ENCODE results near the gene TMEM138. TPM values are rescaled to one million over a fixed set of nuclear protein-coding genes. Genes with fewer than 3 reads are reported as not detected.

The TMEM138 gene
- total RNA-seq, 1 experiment from 2014 or later, result 38.8 TPM

DNA sequence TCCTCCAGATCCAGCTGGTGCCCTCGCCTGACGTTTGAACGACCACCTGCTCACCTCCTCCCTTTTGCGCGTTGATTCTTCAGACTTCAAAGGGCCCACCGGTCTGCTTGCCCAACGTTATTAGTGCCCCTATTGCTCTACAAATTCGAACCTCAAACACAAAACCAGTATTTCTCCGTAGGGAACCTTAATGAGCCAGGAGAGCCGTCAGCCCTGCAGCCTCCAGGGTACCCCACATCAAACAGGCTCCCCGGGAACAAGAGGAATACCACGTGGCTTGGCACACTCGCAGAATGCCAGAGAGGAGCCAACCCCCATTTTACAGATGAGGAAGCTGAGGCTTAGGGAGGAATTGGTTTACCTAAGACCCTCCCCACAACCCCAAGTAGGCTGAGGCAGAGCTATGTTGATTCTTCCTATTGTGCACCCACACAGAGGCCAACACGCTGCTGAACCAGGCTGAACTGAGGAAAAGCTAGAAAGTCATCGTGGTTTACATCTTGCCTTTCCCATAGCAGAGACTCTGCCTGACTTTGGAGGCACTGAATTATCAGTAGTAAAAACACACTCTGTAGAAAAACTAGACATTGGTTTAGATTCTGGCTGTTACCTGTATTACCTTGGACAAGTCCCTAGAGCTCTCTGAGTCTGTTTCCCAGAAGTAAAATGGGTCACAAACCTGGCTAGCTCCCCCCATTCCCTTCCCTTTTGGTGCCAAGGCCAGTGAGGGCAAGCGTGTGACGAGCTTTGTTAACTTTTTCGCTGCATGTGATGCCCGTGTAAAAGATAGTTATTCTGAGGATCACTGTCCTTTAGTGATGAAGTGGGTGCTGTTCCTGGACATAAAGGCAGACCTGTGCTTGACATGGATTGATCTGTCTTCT lies 28.4 kb upstream of the TMEM138 start:
- Mint-ChIP-seq H3K27me3 (ENCODE audit: low read depth) (no peaks in the 10 kb centered on the region), H3K4me1 (peaks cover 48% of the 10 kb centered on the region), H3K27ac (peak overlapping the region; percentile 98), H3K9me3 (no peaks in the 10 kb centered on the region), H3K4me3 (peak overlapping the region; percentile 98), H3K36me3 (peaks cover 20% of the 10 kb centered on the region)
- no peak for TF ChIP-seq GRHL2 (CRISPR knock-in tag; IDR thresholded peaks at IDR 0.05; ENCODE audit: insufficient replicate concordance, severe bottlenecking)
- TF ChIP-seq, protein P1, sequence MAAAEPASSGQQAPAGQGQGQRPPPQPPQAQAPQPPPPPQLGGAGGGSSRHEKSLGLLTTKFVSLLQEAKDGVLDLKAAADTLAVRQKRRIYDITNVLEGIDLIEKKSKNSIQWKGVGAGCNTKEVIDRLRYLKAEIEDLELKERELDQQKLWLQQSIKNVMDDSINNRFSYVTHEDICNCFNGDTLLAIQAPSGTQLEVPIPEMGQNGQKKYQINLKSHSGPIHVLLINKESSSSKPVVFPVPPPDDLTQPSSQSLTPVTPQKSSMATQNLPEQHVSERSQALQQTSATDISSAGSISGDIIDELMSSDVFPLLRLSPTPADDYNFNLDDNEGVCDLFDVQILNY (CRISPR knock-in tag; IDR thresholded peaks at IDR 0.05), result 0 out of 2 replicates have a peak, but pooled peaks have one; percentile 29
- TF ChIP-seq, protein P2, sequence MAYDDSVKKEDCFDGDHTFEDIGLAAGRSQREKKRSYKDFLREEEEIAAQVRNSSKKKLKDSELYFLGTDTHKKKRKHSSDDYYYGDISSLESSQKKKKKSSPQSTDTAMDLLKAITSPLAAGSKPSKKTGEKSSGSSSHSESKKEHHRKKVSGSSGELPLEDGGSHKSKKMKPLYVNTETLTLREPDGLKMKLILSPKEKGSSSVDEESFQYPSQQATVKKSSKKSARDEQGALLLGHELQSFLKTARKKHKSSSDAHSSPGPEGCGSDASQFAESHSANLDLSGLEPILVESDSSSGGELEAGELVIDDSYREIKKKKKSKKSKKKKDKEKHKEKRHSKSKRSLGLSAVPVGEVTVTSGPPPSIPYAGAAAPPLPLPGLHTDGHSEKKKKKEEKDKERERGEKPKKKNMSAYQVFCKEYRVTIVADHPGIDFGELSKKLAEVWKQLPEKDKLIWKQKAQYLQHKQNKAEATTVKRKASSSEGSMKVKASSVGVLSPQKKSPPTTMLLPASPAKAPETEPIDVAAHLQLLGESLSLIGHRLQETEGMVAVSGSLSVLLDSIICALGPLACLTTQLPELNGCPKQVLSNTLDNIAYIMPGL (CRISPR knock-in tag; IDR thresholded peaks at IDR 0.05), result 0 out of 2 replicates have a peak, but pooled peaks have one; percentile 10
- TF ChIP-seq GTF2I (CRISPR knock-in tag; conservative IDR thresholded peaks at IDR 0.05), result peak; percentile 70
- ChIA-PET CTCF (interaction anchor here (0.7 to 8.1 kb wide), 10 partner anchors 28 to 112 kb away, joined by 3 to 346 read pairs (median 4); partner anchors contain the start of genes CPSF7, CYB561A3, SDHAF2 and TMEM138), POLR2A (interaction anchor here (0.9 to 2.2 kb wide), 4 partner anchors 28 to 58 kb away, joined by 3 to 15 read pairs (median 5); partner anchors contain the start of genes CYB561A3, TMEM138, TMEM216 and VWCE)
- ATAC-seq, result no peak
- no peak for DNase-seq (ENCODE audit: low spot score)

DNA sequence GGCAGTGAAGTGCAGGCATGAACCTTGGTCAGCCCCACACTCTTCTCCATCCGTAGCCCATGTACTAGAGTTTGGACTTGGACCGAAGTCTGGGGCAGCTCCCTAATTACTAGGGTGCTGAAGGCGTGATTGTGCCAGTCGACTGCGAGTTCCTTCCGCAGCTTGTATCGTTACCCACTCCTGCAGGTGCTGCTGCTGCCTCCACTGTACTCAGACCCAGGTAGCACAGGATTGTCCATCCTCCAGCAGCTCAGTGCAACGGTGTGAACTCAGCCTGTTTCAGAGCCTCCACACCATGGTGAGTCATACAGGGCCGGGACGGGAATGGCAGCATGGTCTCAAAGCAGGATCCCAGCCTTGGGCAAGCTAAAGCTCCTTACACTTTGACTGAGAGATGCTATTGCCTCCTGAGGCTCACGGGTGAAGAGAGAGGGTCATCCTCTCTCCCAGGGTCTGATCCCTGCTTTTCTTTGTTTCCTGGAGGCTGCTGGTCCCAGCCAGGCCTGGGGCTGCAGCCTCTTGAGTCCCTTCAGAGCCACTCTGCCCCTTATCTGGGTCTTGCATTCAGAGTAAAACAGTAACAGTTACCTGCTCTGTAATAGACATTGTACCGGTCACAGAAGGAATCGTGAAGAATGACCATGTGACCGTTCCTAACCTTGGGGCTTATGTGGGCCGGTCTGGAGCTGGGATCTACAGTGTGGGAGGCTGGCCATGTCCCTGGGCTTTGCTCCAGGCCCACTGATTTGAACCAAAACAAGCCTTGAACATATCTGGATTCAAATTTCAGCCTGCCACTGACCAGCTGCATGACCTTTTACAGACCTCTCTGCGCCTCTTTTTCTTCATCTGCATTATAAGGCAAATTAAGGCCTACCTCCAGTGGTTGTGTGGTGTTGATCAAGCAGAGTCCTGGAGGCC lies 27.5 kb upstream of the TMEM138 start:
- TF ChIP-seq ZBTB43 (CRISPR knock-in tag; IDR thresholded peaks at IDR 0.05) (no peak), GABPB1 (CRISPR knock-in tag; IDR thresholded peaks at IDR 0.05) (0 out of 2 replicates have a peak, but pooled peaks have one; percentile 12)
- ATAC-seq, result no peak
- Mint-ChIP-seq H3K27me3 (ENCODE audit: low read depth) (no peaks in the 10 kb centered on the region), H3K27ac (peak overlapping the region; percentile 79; the same call in 1 of the 2 replicates), H3K4me1 (peaks cover 48% of the 10 kb centered on the region), H3K4me3 (peak overlapping the region; percentile 98), H3K9me3 (no peaks in the 10 kb centered on the region), H3K36me3 (peaks cover 15% of the 10 kb centered on the region)
- POLR2A ChIA-PET, result interaction anchor here (0.9 to 2.2 kb wide), 4 partner anchors 27 to 57 kb away, joined by 3 to 15 read pairs (median 5); partner anchors contain the start of genes CYB561A3, TMEM138, TMEM216 and VWCE
- CTCF ChIA-PET, result interaction anchor here (0.9 to 8.1 kb wide), 10 partner anchors 14 to 111 kb away, joined by 4 to 346 read pairs (median 16); partner anchors contain the start of genes CYB561A3, TMEM138 and TMEM216
- DNase-seq (ENCODE audit: low spot score), result no peak

DNA sequence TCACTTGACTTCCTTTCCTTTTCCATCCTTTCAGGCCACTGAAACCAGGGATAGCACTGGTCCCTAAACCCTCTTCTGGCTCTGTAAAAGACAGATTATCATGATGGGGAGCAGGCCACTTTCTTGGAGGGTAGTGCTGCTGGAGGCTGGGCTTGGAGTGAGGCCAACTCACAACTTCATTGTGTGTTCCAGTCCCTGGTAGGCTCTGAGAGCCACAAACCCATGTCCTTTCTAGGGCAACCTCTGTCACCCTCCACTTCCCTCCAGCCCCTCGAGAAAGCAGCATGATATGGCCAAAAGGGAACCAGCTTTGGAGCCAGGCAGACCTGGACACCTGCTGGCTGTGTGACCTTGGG lies 26.8 kb upstream of the TMEM138 start:
- POLR2A ChIA-PET, result interaction anchor here (0.6 to 2.0 kb wide), 3 partner anchors 27 to 58 kb away, joined by 3 to 29 read pairs (median 6); partner anchors contain the start of genes CYB561A3, TMEM138 and TMEM216
- ATAC-seq (no peak), DNase-seq (ENCODE audit: low spot score) (no peak)
- no peak overlapping the region for H3K4me3 Mint-ChIP-seq
- CTCF ChIA-PET, result interaction anchor here (0.8 to 8.1 kb wide), 19 partner anchors 13 to 303 kb away, joined by 3 to 346 read pairs (median 11); partner anchors contain the start of genes CPSF7, CYB561A3, SDHAF2 and TMEM138
- peak overlapping the region; percentile 74; the same call in 1 of the 2 replicates for H3K27ac Mint-ChIP-seq
- H3K4me1 Mint-ChIP-seq, result peaks cover 48% of the 10 kb centered on the region
- H3K36me3 Mint-ChIP-seq, result peaks cover 10% of the 10 kb centered on the region
- no peaks in the 10 kb centered on the region for H3K9me3 Mint-ChIP-seq
- H3K27me3 Mint-ChIP-seq (ENCODE audit: low read depth), result no peaks in the 10 kb centered on the region
- TF ChIP-seq CREM (CRISPR knock-in tag; IDR thresholded peaks at IDR 0.05) (no peak), TEAD1 (CRISPR knock-in tag; IDR thresholded peaks at IDR 0.05) (no peak), SMAD3 (CRISPR knock-in tag; IDR thresholded peaks at IDR 0.05; ENCODE audit: borderline replicate concordance) (no peak), GTF2I (CRISPR knock-in tag; conservative IDR thresholded peaks at IDR 0.05) (no peak), NR3C1 (CRISPR knock-in tag; conservative IDR thresholded peaks at IDR 0.05; ENCODE audit: low read depth) (no peak), JAZF1 (CRISPR knock-in tag; IDR thresholded peaks at IDR 0.05) (no peak), ETV6 (CRISPR knock-in tag; IDR thresholded peaks at IDR 0.05) (no peak), MAX (CRISPR knock-in tag; IDR thresholded peaks at IDR 0.05) (no peak), SOX15 (CRISPR knock-in tag; IDR thresholded peaks at IDR 0.05) (no peak), PREB (CRISPR knock-in tag; IDR thresholded peaks at IDR 0.05; ENCODE audit: borderline replicate concordance) (no peak), FOXP4 (CRISPR knock-in tag; IDR thresholded peaks at IDR 0.05) (no peak), TP53 (CRISPR knock-in tag; IDR thresholded peaks at IDR 0.05) (no peak)
